BJ (cell line): Measurements from ENCODE around the gene JMJD1C. TPM values are rescaled to one million over a fixed set of nuclear protein-coding genes. Genes with fewer than 3 reads are reported as not detected.

Experiments
- CTCF ChIA-PET: fragments of 350-600 bp; formaldehyde crosslinking; extraction: SDS; loops from one replicate; lab custom pipeline; 2021; ENCODE audit warnings: antibody characterized with exemption, inconsistent platforms; lab: Yijun Ruan, JAX
- POLR2A ChIA-PET: fragments of 300-600 bp; sonication (Branson Sonifier 250); formaldehyde crosslinking; extraction: SDS; loops from one replicate; lab custom pipeline; 2021; ENCODE audit warnings: antibody characterized with exemption; lab: Charles Lee
- DNase-seq: peaks from one replicate; pipeline ENCODE4 v3.0.0-alpha.2; 2011; ENCODE audit warnings: low read depth
- H3K27me3 ChIP-seq: 2 replicates; pipeline ENCODE4 v1.6.0; 2011; ENCODE audit warnings: low read length; ENCODE audit not compliant: control insufficient read depth, insufficient read depth
- H3K36me3 ChIP-seq: 2 replicates; pipeline ENCODE4 v1.5.1; 2011; ENCODE audit warnings: low read length; ENCODE audit not compliant: control insufficient read depth, insufficient read depth
- H3K4me3 ChIP-seq: 2 replicates; pipeline ENCODE4 v1.5.1; 2011; ENCODE audit warnings: low read depth, mild to moderate bottlenecking, control low read depth, low read length
- CTCF ChIP-seq: IDR thresholded peaks from 2 replicates; pipeline ENCODE4 v1.5.1; 2011; ENCODE audit warnings: low read depth, mild to moderate bottlenecking, control low read depth, inconsistent platforms, low read length, moderate library complexity; ENCODE audit not compliant: insufficient read depth
- polyA plus RNA-seq: library from polyadenylated mRNA; depleted of rRNA; stranded (reverse); fragments of >200 nt; gene quantifications from 2 replicates; pipeline ENCODE4 v1.2.3, GENCODE V29; 2011

Gene JMJD1C
- polyA plus RNA-seq, 1 experiment, result 14.2 TPM

GRCh38 chr10:63409465-63410027, 56.2 kb downstream of the JMJD1C start:
- DNase-seq, result no peak
- no peak for TF ChIP-seq CTCF
- ChIA-PET POLR2A (no interaction called here), CTCF (no interaction called here)
- Histone ChIP-seq H3K36me3 (no peaks in the 10 kb centered on the region), H3K4me3 (no peak overlapping the region), H3K27me3 (no peaks in the 10 kb centered on the region)

GRCh38 chr10:63407136-63407662, 58.6 kb downstream of the JMJD1C start:
- no peak for TF ChIP-seq CTCF
- ChIA-PET POLR2A (no interaction called here), CTCF (no interaction called here)
- Histone ChIP-seq H3K27me3 (no peaks in the 10 kb centered on the region), H3K36me3 (no peaks in the 10 kb centered on the region), H3K4me3 (no peak overlapping the region)
- no peak for DNase-seq

GRCh38 chr10:63396133-63396761, 69.5 kb downstream of the JMJD1C start:
- peak overlapping the region; percentile 12; the same call in 1 of the 2 replicates for H3K4me3 ChIP-seq
- DNase-seq, result no peak
- ChIA-PET POLR2A (no interaction called here), CTCF (no interaction called here)
- H3K36me3 ChIP-seq, result no peaks in the 10 kb centered on the region
- no peaks in the 10 kb centered on the region for H3K27me3 ChIP-seq
- no peak for TF ChIP-seq CTCF

- H3K36me3 ChIP-seq, result no peaks in the 10 kb centered on the region
- POLR2A ChIA-PET, result no interaction called here
- CTCF ChIA-PET, result interaction anchor here (2.2 kb wide), 1 partner anchor 10 kb away, joined by 5 read pairs; no protein-coding TSS in a partner anchor
- TF ChIP-seq CTCF, result no peak
- no peak overlapping the region for H3K4me3 ChIP-seq
- H3K27me3 ChIP-seq, result no peaks in the 10 kb centered on the region
- DNase-seq, result no peak
Observed at GRCh38 chr10:63393050-63393449, 72.7 kb downstream of the JMJD1C start.

GRCh38 chr10:63392224-63392623, 73.6 kb downstream of the JMJD1C start:
- H3K4me3 ChIP-seq, result no peak overlapping the region
- ChIA-PET POLR2A (no interaction called here), CTCF (no interaction called here)
- DNase-seq, result no peak
- TF ChIP-seq CTCF, result no peak
- H3K27me3 ChIP-seq, result no peaks in the 10 kb centered on the region
- H3K36me3 ChIP-seq, result no peaks in the 10 kb centered on the region
